ENCODE measurements around the gene AKNA. TPM values are rescaled to one million over a fixed set of nuclear protein-coding genes. Genes with fewer than 3 reads are reported as not detected.
A peak's percentile ranks its signal among the peaks of the same experiment; 100 is the strongest.

Gene AKNA
- total RNA-seq, 2 donors from 2014 or later: 23.8 to 32.4 TPM

DNA sequence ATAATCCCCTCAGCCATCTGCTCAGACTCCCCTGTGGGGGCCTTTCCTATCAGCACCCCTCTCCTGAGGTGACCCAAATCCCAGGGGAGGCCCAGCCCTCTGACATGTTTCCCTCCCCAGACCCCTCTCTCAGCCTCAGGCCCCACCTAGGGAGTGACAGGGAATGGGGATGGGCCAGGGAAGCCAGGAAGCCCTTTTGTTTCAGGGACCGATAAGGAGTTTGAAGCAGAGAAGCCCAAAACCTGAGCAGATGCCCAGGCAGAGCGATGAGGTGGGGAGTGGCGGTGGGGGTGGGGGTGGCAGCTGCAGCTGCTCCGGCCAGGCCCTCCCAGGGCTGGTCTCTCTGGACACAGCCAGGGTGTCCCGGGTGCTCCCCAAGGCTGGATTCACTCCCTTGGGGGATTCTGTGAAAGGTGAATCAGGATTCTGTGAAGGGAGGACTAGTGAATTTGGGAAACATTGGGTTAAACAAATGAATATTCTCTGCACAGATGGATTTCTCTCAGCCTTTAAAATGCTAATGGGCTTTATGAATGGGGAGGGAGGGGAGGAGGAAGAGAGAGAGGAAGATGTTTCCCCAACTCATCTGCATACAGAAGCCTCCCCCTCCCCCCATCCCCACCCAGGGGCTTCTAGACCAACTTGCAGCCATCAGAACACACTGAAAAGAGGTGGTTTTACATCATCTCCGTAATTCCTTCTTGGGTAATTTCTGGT lies 17.4 kb downstream of the AKNA start:
- intact Hi-C loops (cut with DNase I): no loop called here
- DNase-seq (ENCODE audit: low spot score): no peak

GRCh38 chr9:114369216-114370130 lies 18.3 kb downstream of the AKNA start:
- DNase-seq (ENCODE audit: low spot score): no peak
- intact Hi-C loops (cut with DNase I): no loop called here

- intact Hi-C loops (cut with DNase I): no loop called here
Observed at GRCh38 chr9:114367772-114368569, 19.8 kb downstream of the AKNA start.

GRCh38 chr9:114367366-114367765 lies 20.4 kb downstream of the AKNA start:
- intact Hi-C loops (cut with DNase I): no loop called here
- peak; percentile 76 for DNase-seq (ENCODE audit: low spot score)

More at GRCh38 chr9:114367772-114368569, 19.8 kb downstream of the AKNA start:
- peak; percentile 71 for DNase-seq (ENCODE audit: low spot score)

- intact Hi-C loops (cut with DNase I): no loop called here
- peak; percentile 80 for DNase-seq (ENCODE audit: low spot score)
Observed at GRCh38 chr9:114366334-114367128, 21.3 kb downstream of the AKNA start.

DNA sequence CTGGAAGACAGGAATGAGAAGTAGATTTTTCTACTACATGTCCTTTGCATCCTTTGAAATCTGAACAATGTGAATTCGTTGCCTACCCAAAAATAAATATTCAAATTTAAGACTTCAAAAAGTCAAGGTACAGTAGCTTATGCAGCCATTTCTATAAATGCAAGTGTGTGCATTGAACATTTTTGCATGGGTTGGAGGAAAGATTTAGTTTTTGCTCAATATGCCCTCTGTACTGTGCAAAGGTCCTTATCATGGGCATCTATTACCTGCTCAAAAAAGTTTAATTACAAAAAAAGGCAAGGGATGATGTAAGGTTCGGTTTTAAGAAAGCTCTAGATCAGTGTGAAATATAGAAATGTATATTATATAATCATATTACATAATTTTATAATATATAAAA lies 22.6 kb downstream of the AKNA start:
- DNase-seq (ENCODE audit: low spot score): no peak
- intact Hi-C loops (cut with DNase I): no loop called here

GRCh38 chr9:114364134-114365041 lies 23.4 kb downstream of the AKNA start:
- DNase-seq (ENCODE audit: low spot score): peak; percentile 31
- intact Hi-C loops (cut with DNase I): no loop called here

GRCh38 chr9:114363424-114363823 lies 24.4 kb downstream of the AKNA start:
- DNase-seq (ENCODE audit: low spot score): no peak

GRCh38 chr9:114362394-114362793 lies 25.4 kb downstream of the AKNA start:
- DNase-seq (ENCODE audit: low spot score): peak; percentile 70
- intact Hi-C loops (cut with DNase I): no loop called here

More at GRCh38 chr9:114363424-114363823, 24.4 kb downstream of the AKNA start:
- intact Hi-C loops (cut with DNase I): no loop called here

- intact Hi-C loops (cut with DNase I): no loop called here
- peak; percentile 50 for DNase-seq (ENCODE audit: low spot score)
Observed at GRCh38 chr9:114361542-114361941, 26.2 kb downstream of the AKNA start.

DNA sequence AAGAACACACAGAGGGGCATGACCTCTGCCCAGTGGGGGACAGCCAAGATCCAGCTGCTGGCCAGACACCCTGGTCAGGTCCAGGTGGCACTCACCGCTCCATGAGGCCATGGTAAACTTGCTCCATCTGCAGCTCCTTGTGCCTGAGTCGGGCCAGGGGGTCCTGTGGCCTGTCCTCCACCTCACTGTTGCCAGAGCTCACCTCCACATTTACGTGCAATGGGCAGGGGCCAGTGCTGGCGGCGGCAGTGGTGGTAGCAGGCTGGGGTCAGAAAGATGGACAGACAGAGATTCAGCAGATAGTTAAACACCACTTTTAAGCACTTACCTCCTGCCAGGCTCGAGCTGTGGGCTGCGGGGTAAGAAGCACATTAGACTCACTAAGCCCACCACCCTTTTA lies 28.0 kb downstream of the AKNA start:
- DNase-seq (ENCODE audit: low spot score): peak; percentile 75
- intact Hi-C loops (cut with DNase I): loop anchor here in 1 of 2 donors (5.0 kb wide), 1 partner anchor 552 kb away; no protein-coding TSS in a partner anchor

DNA sequence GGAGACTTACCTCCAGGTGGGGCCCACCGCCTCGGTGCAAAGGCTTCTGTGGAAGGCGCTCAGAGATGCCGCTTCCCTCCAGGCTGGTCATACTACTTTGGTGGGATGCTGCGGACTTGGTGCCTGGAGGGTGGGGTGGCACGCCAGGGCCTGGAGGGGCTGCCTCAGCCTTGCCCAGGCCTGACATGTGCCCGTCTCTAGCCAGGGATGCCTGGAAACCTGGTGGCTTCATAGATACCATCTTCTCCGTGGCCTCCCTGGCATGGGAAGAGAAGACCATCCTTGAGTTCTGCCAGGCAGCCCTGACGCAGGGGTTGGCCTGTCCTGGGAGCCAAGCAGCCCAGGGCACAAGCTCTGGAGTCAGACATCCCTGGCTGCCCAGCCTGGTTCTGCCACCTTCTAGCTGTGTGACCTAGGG lies 29.9 kb downstream of the AKNA start:
- DNase-seq (ENCODE audit: low spot score): peak; percentile 50
- intact Hi-C loops (cut with DNase I): loop anchor here in 1 of 2 donors (5.0 kb wide), 1 partner anchor 551 kb away; no protein-coding TSS in a partner anchor

DNA sequence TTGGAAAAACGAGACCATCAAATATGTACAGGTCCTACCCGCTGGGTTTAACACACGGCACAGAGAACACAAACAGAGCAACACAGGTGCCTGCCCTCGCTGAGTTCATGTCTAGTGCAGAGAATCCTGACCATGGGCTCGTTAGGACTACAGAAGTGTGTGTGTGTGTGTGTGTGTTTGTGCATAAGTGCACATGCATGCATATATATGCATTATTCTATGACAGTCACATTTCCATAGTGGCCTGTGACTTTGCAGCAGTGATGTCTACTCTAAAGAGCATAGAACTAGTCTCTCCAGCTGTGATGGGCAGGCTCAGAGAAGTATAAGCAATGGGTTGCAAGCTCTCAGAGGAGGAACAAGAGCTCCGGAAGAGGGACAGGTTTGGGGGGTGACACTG lies 30.4 kb downstream of the AKNA start:
- intact Hi-C loops (cut with DNase I): loop anchor here in 1 of 2 donors (5.0 kb wide), 1 partner anchor 550 kb away; no protein-coding TSS in a partner anchor
- peak; percentile 20 for DNase-seq (ENCODE audit: low spot score)

DNA sequence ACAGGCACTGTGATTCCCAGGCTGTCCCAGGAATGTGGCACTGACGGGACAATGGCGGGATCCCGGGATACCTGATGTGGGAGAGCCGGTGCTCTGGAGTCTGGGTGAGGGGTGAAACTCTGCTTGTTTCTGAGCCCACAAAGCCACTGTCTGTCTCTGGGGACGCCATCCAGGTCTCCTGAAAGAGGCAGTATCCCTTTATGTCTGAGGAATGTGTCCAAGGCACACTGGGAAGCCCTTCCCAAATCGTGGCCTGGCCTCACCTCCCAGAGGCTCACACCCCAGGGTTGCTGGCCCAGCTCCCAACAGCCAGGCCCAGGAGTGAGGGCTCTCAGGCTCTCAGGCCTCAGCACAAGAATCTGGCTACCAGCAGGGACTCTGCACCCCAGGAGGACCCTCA lies 31.0 kb downstream of the AKNA start:
- intact Hi-C loops (cut with DNase I): loop anchor here in 1 of 2 donors (5.0 kb wide), 1 partner anchor 549 kb away; no protein-coding TSS in a partner anchor
- DNase-seq (ENCODE audit: low spot score): peak; percentile 68

GRCh38 chr9:114355821-114356220 lies 32.0 kb downstream of the AKNA start:
- intact Hi-C loops (cut with DNase I): loop anchor here in 1 of 2 donors (5.0 kb wide), 1 partner anchor 549 kb away; no protein-coding TSS in a partner anchor
- peak; percentile 72 for DNase-seq (ENCODE audit: low spot score)

DNA sequence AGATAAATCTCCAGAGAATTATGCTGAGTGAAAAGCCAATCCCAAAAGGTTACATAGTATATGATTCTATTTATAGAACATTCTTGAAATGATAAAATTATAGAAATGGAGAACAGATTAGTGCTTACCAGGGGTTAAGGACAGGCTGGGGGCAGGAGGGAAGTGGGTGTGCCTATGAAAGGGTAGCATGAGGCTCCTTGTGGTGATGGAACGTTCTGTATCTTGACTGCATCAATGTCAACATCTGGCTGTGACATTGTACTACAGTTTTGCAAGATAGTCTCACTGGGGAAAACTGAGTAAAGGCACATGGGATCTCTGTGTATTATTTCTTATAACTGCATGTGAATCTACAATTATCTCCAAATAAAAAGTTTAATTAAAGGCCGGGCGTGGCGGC lies 35.9 kb downstream of the AKNA start:
- intact Hi-C loops (cut with DNase I): no loop called here

DNA sequence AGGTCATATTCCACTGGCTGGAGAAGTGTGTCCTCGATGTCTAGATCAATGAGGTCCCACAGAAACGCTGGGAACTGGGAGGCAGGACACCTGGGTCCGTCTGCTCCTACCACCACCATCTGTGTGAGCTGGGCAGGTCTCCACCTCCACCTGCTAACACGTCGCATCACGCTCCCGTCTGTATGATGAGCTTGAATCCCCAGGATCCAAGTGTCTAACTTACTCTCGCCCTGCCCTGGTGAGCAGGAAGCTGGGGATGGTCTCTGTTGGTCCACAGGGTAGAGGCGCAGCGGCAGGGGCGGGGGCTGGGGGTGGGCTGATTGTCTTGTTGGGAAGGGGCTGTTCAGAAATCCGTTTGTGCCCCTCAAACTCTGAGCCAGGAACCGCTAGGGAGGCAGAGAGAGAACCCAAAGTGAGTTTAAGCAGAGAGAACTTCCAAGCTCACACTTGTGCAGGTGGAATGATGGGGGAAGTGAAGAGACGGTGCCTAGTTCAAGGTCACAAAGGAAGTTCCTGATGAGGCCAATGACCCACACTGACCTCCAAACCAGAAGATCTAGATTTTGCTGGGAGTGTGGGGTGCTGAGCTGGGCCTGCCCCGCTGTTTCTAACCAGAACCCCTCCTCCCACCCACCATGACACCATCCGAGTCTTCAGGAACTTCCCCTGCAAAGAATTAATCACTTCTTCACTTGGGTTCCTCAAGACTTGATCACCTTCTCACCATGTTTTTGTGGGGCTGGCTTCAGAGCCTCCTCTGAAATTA lies 37.0 kb downstream of the AKNA start:
- intact Hi-C loops (cut with DNase I): no loop called here
- DNase-seq (ENCODE audit: low spot score): no peak

More for the DNA sequence above, 35.9 kb downstream of the AKNA start:
- DNase-seq (ENCODE audit: low spot score): no peak
